Measurements from ENCODE around the gene C8G. TPM values are rescaled to one million over a fixed set of nuclear protein-coding genes. Genes with fewer than 3 reads are reported as not detected.

C8G gene
- total RNA-seq, 1 experiment from 2014 or later = not detected

DNA sequence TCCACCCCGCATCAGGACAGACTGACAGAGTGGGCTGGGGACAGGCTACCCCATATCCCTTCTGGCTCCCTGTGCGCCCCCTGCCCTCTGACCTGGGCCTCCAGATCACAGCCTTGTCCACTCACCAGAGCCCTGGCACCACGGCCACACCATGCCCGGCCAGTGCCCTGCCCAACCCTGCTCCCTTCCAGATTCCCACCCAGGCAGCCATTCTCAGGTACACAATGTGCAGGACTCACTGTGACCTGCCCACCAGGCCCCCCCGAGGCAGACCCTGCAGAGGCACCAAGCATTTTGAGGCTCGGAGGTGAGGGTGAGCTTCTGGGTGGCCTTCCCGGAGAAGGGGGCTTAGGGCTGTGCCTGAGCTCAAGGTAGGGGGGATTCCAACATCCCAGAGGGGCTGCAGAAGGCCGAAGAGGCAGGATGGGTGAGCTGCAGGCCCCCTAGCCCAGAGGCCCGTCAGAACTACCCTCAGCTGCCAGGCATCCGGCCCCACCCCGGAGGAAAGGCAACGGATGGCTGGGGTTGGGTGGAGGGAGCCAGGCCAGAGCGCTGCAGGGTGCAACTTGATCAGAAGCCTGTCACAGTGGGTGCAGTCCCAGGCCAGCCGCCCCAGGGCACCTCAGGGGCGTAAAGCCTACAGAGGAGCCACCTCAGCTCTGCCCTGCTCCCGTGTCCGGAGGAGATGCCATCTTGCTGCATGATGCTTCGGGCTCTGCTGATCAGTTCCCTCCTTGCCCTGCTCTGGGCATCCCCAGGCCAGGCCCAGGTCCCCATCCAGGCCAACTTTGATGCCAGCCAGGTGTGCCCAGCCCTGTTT, 37.4 kb downstream of the C8G start, which contains the start of gene LCNL1:
Gene LCNL1 (plus strand): TSS at position 762 of the 820 bp plus-strand sequence. CDS start 594 bp downstream, outside the sequence.
- no peak for DNase-seq (ENCODE audit: low spot score)

GRCh38 chr9:136983167-136983566, 38.1 kb downstream of the C8G start:
- no peak for DNase-seq (ENCODE audit: low spot score)

- no peak for DNase-seq (ENCODE audit: low spot score)
Measured at GRCh38 chr9:136983656-136984314, 38.7 kb downstream of the C8G start.

DNA sequence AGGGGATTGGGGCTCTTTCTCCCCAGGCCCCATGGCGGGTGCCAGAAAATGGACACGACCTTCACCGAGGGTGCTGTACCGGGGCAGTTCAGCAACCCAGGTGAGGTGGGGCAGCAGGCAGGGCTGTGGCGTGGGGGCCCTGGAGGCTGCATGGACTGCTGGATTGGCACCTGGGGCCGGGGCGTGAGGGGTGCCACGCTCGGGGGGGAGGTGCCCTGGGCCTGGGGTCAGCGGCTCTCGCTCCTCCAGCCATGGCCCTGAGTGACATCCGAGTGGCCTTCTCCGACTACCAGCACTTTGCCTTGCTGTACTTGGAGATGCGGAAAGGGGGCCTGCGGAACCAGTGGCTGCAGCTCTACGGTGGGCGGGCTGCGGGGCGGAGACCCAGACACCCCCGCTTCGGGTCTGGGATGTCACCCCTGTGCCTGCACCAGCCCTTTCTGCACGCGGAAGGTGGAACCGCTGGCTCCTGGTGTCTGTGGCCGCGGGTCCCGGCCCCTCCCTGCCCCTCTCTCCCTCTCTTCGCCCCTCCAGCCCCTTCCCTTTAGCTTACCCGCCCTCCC, 39.5 kb downstream of the C8G start:
- no peak for DNase-seq (ENCODE audit: low spot score)

- no peak for DNase-seq (ENCODE audit: low spot score)
Measured at GRCh38 chr9:136985027-136985602, 40.1 kb downstream of the C8G start.

GRCh38 chr9:136985853-136986252, 40.8 kb downstream of the C8G start:
- no peak for DNase-seq (ENCODE audit: low spot score)

GRCh38 chr9:136988872-136989271, 43.8 kb downstream of the C8G start:
- DNase-seq (ENCODE audit: low spot score) = no peak

- DNase-seq (ENCODE audit: low spot score) = no peak
Measured at GRCh38 chr9:136990242-136990911, 45.3 kb downstream of the C8G start.

- DNase-seq (ENCODE audit: low spot score) = peak; percentile 75
Measured at GRCh38 chr9:136991993-136992818, 47.2 kb downstream of the C8G start, which contains the start of gene PAXX. Gene PAXX (plus strand): TSS chr9:136992422. CDS start chr9:136992444, 22 bp downstream.

- no peak for DNase-seq (ENCODE audit: low spot score)
Measured at GRCh38 chr9:136992819-136993369, 47.9 kb downstream of the C8G start.

GRCh38 chr9:136994180-136994887, 49.3 kb downstream of the C8G start:
- DNase-seq (ENCODE audit: low spot score) = no peak

GRCh38 chr9:136994888-136995230, 49.8 kb downstream of the C8G start:
- DNase-seq (ENCODE audit: low spot score) = no peak

DNA sequence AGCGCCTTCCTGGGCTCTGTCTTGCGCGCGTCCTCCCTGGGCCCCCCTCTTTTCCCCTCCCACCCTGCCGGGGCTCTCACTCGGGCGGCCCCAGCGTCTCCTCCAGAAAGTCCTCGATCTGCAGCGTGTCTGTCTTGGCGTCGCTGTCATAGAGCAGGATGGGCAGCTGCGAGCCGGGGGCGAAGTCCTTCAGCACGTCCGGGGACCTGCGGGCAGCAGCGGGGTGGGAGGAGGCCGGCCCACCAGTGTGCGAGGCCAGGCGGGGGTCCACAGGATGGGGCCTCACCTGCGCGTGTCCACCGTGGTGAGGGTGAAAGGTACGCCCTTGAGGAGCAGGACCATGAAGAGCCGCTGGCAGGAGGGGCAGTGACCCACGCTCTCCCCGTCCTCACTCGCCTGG, 50.3 kb downstream of the C8G start:
- DNase-seq (ENCODE audit: low spot score) = no peak

- DNase-seq (ENCODE audit: low spot score) = no peak
Measured at GRCh38 chr9:136995772-136996311, 50.8 kb downstream of the C8G start.

Other genes starting within 250 kb of the C8G start
- gene DIPK1B, start 232.7 kb upstream of the C8G start, total RNA-seq (2014; rRNA removed; shearing (Covaris generic)) = 3.8 and 6.1 TPM in 2 replicates
- not detected in 2 replicates for gene LCN10, start 202.3 kb upstream of the C8G start, total RNA-seq (2014; rRNA removed; shearing (Covaris generic))
- gene LCN6, start 196.7 kb upstream of the C8G start, total RNA-seq (2014; rRNA removed; shearing (Covaris generic)) = not detected in 2 replicates
- not detected in 2 replicates for gene LCN8, start 187.0 kb upstream of the C8G start, total RNA-seq (2014; rRNA removed; shearing (Covaris generic))
- gene LCN15, start 180.7 kb upstream of the C8G start, total RNA-seq (2014; rRNA removed; shearing (Covaris generic)) = not detected in 2 replicates
- gene TMEM141, start 153.9 kb upstream of the C8G start, total RNA-seq (2014; rRNA removed; shearing (Covaris generic)) = 87.0 and 93.0 TPM in 2 replicates
- 0.47 TPM in 1 of 2 replicates, not detected in the other for gene CCDC183, start 148.9 kb upstream of the C8G start, total RNA-seq (2014; rRNA removed; shearing (Covaris generic))
- gene RABL6, start 137.3 kb upstream of the C8G start, total RNA-seq (2014; rRNA removed; shearing (Covaris generic)) = 23.6 and 35.0 TPM in 2 replicates
- 0.06 and 0.21 TPM in 2 replicates for gene AJM1, start 102.8 kb upstream of the C8G start, total RNA-seq (2014; rRNA removed; shearing (Covaris generic))
- gene PHPT1, start 95.8 kb upstream of the C8G start, total RNA-seq (2014; rRNA removed; shearing (Covaris generic)) = 100 and 119 TPM in 2 replicates
- 0.12 and 0.15 TPM in 2 replicates for gene MAMDC4, start 92.9 kb upstream of the C8G start, total RNA-seq (2014; rRNA removed; shearing (Covaris generic))
- gene EDF1, start 78.9 kb upstream of the C8G start, total RNA-seq (2014; rRNA removed; shearing (Covaris generic)) = 458 and 510 TPM in 2 replicates
- gene TRAF2, start 58.7 kb upstream of the C8G start, total RNA-seq (2014; rRNA removed; shearing (Covaris generic)) = 8.1 and 11.3 TPM in 2 replicates
- gene FBXW5, start 505 bp upstream of the C8G start, total RNA-seq (2014; rRNA removed; shearing (Covaris generic)) = 56.2 and 83.0 TPM in 2 replicates
- gene LCN12, start 7.0 kb downstream of the C8G start, total RNA-seq (2014; rRNA removed; shearing (Covaris generic)) = not detected in 2 replicates
- not detected in 2 replicates for gene PTGDS, start 32.3 kb downstream of the C8G start, total RNA-seq (2014; rRNA removed; shearing (Covaris generic))
- gene LCNL1, start 37.8 kb downstream of the C8G start, total RNA-seq (2014; rRNA removed; shearing (Covaris generic)) = not detected in 2 replicates
- 32.0 and 41.3 TPM in 2 replicates for gene PAXX, start 47.2 kb downstream of the C8G start, total RNA-seq (2014; rRNA removed; shearing (Covaris generic))
- 0.64 TPM in 1 of 2 replicates, not detected in the other for gene CLIC3, start 51.3 kb downstream of the C8G start, total RNA-seq (2014; rRNA removed; shearing (Covaris generic))
- gene ABCA2, start 83.0 kb downstream of the C8G start, total RNA-seq (2014; rRNA removed; shearing (Covaris generic)) = 4.9 and 22.4 TPM in 2 replicates
- gene FUT7, start 86.8 kb downstream of the C8G start, total RNA-seq (2014; rRNA removed; shearing (Covaris generic)) = not detected in 2 replicates
- gene NPDC1, start 100.9 kb downstream of the C8G start, total RNA-seq (2014; rRNA removed; shearing (Covaris generic)) = 1.2 and 4.1 TPM in 2 replicates
- gene ENTPD2, start 108.8 kb downstream of the C8G start, total RNA-seq (2014; rRNA removed; shearing (Covaris generic)) = not detected in 2 replicates
- gene SAPCD2, start 125.3 kb downstream of the C8G start, total RNA-seq (2014; rRNA removed; shearing (Covaris generic)) = 5.9 and 12.4 TPM in 2 replicates
- 6.6 and 7.4 TPM in 2 replicates for gene UAP1L1, start 132.3 kb downstream of the C8G start, total RNA-seq (2014; rRNA removed; shearing (Covaris generic))
- gene MAN1B1, start 141.7 kb downstream of the C8G start, total RNA-seq (2014; rRNA removed; shearing (Covaris generic)) = 38.6 and 62.6 TPM in 2 replicates
- gene DPP7, start 169.5 kb downstream of the C8G start, total RNA-seq (2014; rRNA removed; shearing (Covaris generic)) = 34.8 and 52.2 TPM in 2 replicates
- not detected in 2 replicates for gene GRIN1, start 193.9 kb downstream of the C8G start, total RNA-seq (2014; rRNA removed; shearing (Covaris generic))
- 0.10 and 0.12 TPM in 2 replicates for gene LRRC26, start 224.8 kb downstream of the C8G start, total RNA-seq (2014; rRNA removed; shearing (Covaris generic))
- gene TMEM210, start 226.8 kb downstream of the C8G start, total RNA-seq (2014; rRNA removed; shearing (Covaris generic)) = not detected in 2 replicates
- 8.2 and 13.4 TPM in 2 replicates for gene ANAPC2, start 243.3 kb downstream of the C8G start, total RNA-seq (2014; rRNA removed; shearing (Covaris generic))
- gene SSNA1, start 243.4 kb downstream of the C8G start, total RNA-seq (2014; rRNA removed; shearing (Covaris generic)) = 71.6 and 91.9 TPM in 2 replicates